ENCODE results near the gene PIGQ.

The PIGQ gene

DNA sequence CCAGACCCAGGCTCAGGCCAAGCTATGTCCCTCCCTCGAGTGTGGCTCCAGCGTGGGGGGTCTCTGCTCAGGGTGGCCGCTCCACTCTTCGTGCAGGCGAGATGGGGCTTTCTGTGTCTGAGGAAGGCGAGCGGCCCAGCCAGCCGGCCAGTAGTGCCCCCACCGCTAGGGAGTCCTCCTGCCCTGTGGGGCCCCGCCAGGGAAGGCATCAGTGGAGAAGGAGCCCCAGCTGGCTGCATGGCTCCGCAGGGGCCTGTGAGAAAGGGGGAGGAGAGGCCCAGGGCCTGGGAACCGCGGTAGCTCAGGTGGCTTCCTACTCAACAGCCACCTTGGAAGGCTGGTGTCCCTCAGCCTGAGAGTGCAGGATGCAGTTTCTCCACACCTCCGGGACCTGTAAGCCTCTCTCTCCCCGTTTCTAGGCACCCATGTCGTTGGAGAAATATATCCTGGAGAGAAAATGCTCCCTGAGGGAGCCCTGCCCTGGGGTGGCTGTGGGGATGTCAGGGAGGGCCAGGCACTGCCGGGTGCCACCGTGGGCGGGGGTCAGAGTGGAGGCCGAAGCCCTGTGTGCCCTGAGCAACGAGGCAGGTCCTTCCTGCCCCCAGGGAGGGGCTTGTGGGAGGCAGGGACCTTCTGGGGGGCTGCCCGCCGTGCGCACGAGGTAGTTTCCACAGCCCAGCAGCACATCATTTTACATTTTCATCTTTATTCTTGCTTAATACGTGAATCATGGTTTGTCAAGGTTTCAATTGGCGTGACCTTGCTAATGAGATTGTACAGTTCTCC is 3.3 kb downstream of the PIGQ start:
- DNase-seq = no peak

GRCh38 chr16:574021-574760 is 4.4 kb downstream of the PIGQ start:
- DNase-seq = no peak

DNA sequence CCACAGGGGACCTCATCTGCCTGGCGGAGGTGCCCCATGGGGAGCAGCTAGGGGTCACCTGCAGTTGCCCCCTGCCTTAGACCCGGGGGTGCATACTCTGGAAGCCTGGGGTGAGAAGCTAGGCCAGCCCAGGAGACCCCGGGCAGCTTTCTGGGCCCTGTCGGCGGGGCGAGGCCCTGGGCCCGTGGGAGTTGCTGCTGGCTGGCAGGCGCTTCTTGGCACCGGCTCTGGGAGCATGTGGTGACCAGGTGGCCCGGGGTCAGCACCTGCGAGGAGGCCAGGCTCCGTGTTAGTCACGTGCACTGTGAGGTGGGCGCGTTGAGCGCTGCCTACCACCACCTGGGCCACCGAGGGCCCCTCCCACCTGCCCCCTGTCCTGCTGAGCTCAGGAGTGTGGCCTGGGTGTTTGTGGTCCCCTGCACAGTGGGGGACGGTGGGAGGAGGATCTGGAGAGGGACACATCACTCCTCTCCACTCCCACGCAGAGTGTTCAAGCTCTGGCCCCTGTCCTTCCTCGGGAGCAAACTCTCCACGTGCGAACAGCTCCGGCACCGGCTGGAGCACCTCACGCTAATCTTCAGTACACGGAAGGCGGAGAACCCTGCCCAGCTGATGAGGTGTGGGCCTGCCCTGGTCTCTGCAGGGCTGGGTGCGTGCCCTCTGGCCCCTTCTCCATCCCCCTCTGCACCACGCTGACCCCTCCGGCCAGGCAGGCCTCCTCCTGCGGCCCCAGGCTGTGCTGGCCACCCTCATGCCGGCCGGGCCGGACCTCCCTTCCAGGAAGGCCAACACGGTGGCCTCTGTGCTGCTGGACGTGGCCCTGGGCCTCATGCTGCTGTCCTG is 5.8 kb downstream of the PIGQ start:
- no peak for DNase-seq

- no peak for DNase-seq
Measured at GRCh38 chr16:576197-576822, 6.5 kb downstream of the PIGQ start.

DNA sequence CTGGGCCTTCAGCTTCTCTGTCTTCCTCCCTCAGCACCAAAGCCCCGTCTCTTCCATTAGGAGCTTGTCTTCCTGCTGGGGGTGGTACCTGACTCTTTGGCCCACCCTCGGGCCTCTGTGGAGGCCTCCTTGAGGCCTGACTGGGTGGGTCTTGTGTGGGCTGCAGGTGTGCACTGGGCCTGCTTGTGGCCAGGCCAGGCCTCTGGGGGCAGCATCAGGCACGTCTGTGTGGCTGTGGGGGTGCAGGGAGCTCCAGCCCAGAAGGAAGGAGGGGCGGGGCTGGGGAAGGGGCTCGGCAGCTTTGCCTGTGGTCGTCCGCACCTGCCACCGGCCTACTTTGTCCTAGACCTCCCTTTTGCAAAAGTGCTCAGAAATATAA is 7.0 kb downstream of the PIGQ start:
- no peak for DNase-seq

- no peak for DNase-seq
Measured at GRCh38 chr16:577796-578195, 8.0 kb downstream of the PIGQ start.

DNA sequence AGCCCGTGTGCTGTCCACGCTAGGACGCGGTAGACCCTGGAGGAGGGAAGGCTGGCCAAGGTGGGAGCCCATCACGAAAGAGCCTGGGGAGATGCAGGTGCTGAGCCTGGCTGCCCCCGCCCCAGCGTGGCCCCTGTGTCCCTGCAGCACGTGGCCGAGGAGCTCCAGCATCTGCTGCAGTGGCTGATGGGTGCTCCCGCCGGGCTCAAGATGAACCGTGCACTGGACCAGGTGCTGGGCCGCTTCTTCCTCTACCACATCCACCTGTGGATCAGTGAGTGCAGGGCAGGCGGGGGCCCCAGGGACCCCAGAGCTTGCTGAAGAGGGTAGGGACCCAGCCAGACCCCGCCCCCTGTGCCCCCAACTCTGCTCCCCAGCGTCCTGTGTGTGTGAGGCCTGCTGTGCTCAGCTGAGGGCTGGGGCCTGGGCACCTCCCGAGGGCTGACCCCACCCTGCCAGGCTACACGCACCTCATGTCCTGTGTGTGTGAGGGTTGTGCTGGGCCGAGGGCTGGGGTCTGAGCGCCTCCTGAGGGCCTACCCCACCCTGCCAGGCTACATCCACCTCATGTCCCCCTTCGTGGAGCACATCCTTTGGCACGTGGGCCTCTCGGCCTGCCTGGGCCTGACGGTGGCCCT is 8.6 kb downstream of the PIGQ start:
- DNase-seq = no peak

- peak; percentile 78 for DNase-seq
Measured at GRCh38 chr16:578870-579405, 9.2 kb downstream of the PIGQ start.

- DNase-seq = no peak
Measured at GRCh38 chr16:580141-580945, 10.6 kb downstream of the PIGQ start.

- DNase-seq = no peak
Measured at GRCh38 chr16:580946-581498, 11.3 kb downstream of the PIGQ start.

DNA sequence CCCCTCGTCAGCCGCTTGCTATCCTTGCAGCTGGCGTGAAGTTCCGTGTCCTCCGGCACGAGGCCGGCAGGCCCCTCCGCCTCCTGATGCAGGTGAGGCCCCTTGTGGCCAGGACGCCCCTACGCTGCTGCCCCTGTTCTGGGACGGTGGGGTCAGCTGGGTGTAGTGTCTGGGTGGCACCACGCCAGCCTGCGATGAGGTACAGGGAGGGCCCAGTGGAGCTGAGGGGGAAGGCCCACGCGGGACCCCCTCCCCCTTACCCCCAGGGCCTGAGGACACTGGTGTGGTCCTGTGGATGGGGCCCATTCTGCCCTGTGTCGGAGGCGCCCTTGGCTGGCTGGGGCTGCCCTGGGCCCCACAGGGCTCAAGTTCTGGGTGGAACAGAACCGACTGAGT is 12.4 kb downstream of the PIGQ start:
- DNase-seq = no peak

DNA sequence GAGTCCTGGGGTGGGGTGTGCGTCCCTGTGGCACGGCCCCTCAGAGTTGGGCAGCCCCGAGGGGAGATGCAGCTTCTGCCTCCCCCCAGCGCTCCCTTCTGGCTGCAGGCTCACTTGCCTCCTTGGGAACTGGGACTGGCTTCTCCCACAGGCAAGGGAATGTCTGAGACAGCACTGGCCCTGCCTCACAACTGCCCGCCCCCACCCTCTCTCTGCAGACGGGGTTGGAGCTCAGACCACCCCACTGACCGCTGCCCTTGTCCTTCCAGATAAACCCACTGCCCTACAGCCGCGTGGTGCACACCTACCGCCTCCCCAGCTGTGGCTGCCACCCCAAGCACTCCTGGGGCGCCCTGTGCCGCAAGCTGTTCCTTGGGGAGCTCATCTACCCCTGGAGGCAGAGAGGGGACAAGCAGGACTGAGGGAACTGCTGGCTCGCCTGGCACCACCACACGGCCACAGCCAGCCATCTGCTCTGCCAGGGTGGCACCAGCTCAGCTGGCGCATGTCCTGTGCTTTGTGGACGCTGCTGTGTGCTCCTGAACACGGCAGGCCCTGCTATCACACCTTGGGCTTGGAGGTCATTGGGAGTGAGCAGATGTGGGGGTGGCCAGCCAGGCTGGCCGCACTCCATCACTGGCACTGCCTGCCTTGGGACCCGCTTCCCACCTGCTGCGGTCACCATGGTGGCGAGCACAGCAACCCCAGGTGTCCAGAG is 13.0 kb downstream of the PIGQ start:
- no peak for DNase-seq

- DNase-seq = no peak
Measured at GRCh38 chr16:583470-583814, 13.7 kb downstream of the PIGQ start.

DNA sequence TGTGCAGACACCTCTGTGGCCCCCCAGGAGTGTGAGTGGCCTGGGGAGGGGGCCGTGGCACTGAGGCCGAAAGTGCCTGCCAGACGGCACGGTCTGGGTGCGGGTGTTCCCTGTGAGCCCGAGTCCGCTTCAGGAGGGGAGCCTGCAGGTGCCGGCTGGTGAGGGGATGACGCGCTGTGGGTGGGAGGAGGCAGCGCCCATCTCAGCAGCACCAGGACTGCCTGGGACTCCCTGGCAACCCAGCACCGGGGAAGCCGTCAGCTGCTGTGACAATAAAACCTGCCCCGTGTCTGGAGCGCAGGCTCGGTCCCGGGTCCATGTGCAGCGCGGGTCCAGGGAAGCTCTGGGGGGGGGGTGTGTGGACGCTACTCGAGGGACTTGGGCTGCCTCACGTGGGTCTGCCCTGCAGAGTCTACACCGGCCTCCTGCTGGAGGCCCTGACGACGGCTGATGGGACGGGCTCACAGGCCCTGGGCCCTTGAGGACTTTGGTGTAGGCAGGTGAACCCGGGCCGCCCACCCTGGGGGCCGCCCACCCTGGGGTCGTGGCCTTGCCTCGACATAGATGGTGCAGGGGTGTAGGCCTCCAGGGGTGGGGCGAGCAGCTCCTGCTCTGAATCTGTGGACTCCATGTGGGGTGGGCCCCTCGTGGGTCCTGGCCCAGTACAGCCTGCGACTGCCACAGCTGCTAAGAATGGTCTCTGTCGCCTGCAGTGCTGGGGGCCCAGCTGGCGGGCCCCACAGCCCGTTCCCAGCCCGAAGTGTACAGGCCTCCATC is 14.2 kb downstream of the PIGQ start:
- no peak for DNase-seq

DNA sequence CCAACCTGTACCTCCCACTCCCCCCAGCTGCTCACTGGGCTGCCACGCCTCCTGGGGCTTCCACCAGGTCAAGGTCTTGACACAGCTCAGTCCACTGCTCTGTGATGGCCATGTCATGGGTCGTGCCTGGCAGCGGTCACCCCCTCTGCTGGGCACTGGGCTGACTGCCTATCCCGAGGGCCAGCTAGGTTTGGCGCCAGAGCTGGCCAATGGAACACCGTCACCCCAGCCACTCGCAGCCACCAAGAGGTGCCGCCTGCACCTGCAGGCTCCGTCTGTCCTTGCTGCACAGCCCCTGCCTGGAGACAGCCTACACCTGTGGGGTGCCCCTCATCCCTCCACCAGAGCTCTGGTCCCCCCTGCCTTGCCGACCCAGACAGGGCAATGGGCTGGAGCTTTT is 15.6 kb downstream of the PIGQ start:
- no peak for DNase-seq

DNA sequence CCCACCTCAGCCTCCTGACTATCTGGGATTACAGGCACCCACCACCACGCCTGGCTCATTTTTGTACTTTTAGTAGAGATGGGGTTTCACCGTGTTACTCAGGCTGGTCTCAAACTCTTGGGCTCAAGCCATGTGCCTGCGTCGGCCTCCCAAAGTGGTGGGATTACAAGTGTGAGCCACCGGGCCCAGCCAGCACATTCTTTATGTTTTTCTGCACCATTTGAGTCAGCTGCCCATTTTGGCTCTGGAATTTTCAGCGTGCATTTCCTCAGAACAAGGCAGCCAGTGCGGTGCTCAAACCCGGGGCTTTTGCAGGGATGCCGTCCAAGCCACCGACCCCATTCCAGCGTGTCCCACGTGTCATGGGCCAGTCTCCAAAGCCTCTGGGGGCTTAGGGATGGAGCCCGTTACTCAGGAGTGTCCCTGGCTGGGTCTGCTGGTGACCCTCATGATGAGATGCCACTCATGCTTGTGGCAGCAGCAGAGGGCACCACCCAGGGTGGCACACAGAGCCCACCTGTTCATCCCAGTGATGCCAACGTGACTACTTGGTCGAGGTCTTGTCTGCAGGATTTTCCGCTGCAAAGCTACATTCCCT is 16.4 kb downstream of the PIGQ start:
- no peak for DNase-seq

GRCh38 chr16:586645-587590 is 17.1 kb downstream of the PIGQ start:
- DNase-seq = no peak

DNA sequence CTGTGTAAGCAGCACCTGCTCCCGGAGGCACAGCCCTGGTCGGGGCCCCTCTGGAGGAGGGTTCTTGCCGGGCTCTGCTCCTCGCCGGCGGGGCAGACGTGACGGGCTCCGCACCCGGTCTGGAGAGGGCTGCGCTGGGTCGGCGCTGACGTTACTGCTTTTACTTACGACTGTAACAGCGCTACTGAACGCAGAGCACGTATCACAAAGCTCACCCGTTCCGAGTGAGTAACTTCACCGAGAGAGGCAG is 18.8 kb downstream of the PIGQ start:
- peak; percentile 74 for DNase-seq
